Fibroblast of lung (primary cell): ENCODE results near the gene SUPT3H. TPM values are rescaled to one million over a fixed set of nuclear protein-coding genes. Genes with fewer than 3 reads are reported as not detected.

Experiments used
- DNase-seq, 2 donors: peaks; one replicate each; pipeline versions ENCODE4 v3.0.0 to v3.0.0-alpha.2; 2010; ENCODE audit warnings: low read depth in 2 of 2
- H2AFZ ChIP-seq: 2 replicates; pipeline ENCODE4 v1.5.1; 2012; ENCODE audit warnings: low read length, control low read depth, inconsistent platforms
- H3K27ac ChIP-seq: 2 replicates; pipeline ENCODE4 v1.5.1; 2011; ENCODE audit warnings: low read length, control low read depth; ENCODE audit not compliant: insufficient read depth
- H3K27me3 ChIP-seq: 2 replicates; pipeline ENCODE4 v1.5.1; 2011; ENCODE audit warnings: mild to moderate bottlenecking, low read length; ENCODE audit not compliant: control insufficient read depth, insufficient read depth
- H3K36me3 ChIP-seq: 2 replicates; pipeline ENCODE4 v1.5.1; 2011; ENCODE audit warnings: low read length; ENCODE audit not compliant: control insufficient read depth, insufficient read depth
- H3K4me1 ChIP-seq: 2 replicates; pipeline ENCODE4 v1.5.1; 2011; ENCODE audit warnings: low read length; ENCODE audit not compliant: control insufficient read depth, insufficient read depth; ENCODE audit errors: extremely low read depth
- H3K4me2 ChIP-seq: 2 replicates; pipeline ENCODE4 v1.5.1; 2011; ENCODE audit warnings: low read length, control low read depth; ENCODE audit not compliant: insufficient read depth; ENCODE audit errors: extremely low read depth
- H3K4me3 ChIP-seq, 4 experiments: fragments of 200-600 bp in 1 of 4; sonication (generic) in 1 of 4; replicated peaks in 1 of 4; 2 replicates each; pipeline ENCODE4 v1.5.1; 2011 to 2016; ENCODE audit warnings: low read length in 4 of 4, low read depth in 3 of 4, mild to moderate bottlenecking in 3 of 4, control low read depth in 2 of 4, inconsistent platforms in 1 of 4, mixed read lengths in 1 of 4; ENCODE audit not compliant: insufficient read depth in 1 of 4; ENCODE audit errors: control extremely low read depth in 1 of 4
- H3K79me2 ChIP-seq: 2 replicates; pipeline ENCODE4 v1.5.1; 2012; ENCODE audit warnings: mild to moderate bottlenecking, low read length, inconsistent platforms; ENCODE audit not compliant: control insufficient read depth, insufficient read depth
- H3K9ac ChIP-seq: 2 replicates; pipeline ENCODE4 v1.5.1; 2011; ENCODE audit warnings: mild to moderate bottlenecking, low read length, control low read depth; ENCODE audit not compliant: insufficient read depth
- H3K9me3 ChIP-seq: 2 replicates; pipeline ENCODE4 v1.5.1; 2012; ENCODE audit warnings: low read depth, low read length; ENCODE audit not compliant: control insufficient read depth, insufficient read depth
- H4K20me1 ChIP-seq: 2 replicates; pipeline ENCODE4 v1.5.1; 2011; ENCODE audit warnings: low read length; ENCODE audit not compliant: control insufficient read depth, insufficient read depth; ENCODE audit errors: extremely low read depth
- CTCF ChIP-seq, 2 donors: IDR thresholded peaks in 1 of 2; conservative IDR thresholded peaks in 1 of 2; 1 replicate in 1 of 2; 2 replicates in 1 of 2; pipeline ENCODE4 v1.5.1; 2011 to 2012; ENCODE audit warnings: low read length in 2 of 2, control low read depth in 1 of 2, inconsistent platforms in 1 of 2, low read depth in 1 of 2, mild to moderate bottlenecking in 1 of 2
- EZH2 ChIP-seq: IDR thresholded peaks from 2 replicates; pipeline ENCODE4 v1.5.1; 2012; ENCODE audit warnings: low read length, control low read depth, mild to moderate bottlenecking; ENCODE audit errors: missing control alignments
- polyA plus RNA-seq, 2 donors: library from polyadenylated mRNA; depleted of rRNA in 1 of 2; stranded (reverse) in 1 of 2; unstranded in 1 of 2; fragments of >200 nt; gene quantifications; 2 replicates each; pipeline ENCODE4 v1.2.1, GENCODE V29; 2011 to 2012; ENCODE audit warnings: missing spikeins in 1 of 2
- total RNA-seq: library from RNA; depleted of rRNA; stranded (reverse); fragments of >200 nt; gene quantifications from 2 replicates; pipeline ENCODE4 v1.2.1, GENCODE V29; 2014

SUPT3H gene
- total and polyA plus RNA-seq, 2 donors (not counting 1 experiment from before 2014, with no cell fraction given) = 8.3 to 8.5 TPM

DNA sequence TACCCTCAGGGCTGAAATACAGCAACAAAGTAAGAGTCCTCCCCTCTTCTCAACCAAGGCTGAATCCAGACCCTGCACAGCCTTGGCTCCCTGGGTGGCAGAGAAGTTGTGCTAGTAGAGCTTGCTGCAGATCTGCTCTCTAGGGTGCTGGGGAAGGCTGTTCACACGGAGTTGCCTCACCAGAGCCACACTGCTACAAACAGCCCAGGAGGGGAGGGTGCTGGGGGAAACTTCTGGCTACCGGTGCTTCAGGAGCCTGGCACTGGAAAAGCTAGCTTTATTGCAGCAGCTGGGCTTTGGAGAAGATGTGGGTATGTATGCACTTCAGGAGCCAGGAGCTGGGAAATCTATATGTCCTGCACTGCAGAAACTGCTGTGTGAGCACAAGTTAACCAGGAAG is 37.6 kb upstream of the SUPT3H start:
- Histone ChIP-seq H3K36me3 (no peaks in the 10 kb centered on the region), H3K4me3 (no peak overlapping the region), H3K27me3 (no peaks in the 10 kb centered on the region), H3K4me2 (no peak overlapping the region), H3K9ac (no peak overlapping the region), H3K9me3 (no peaks in the 10 kb centered on the region), H3K27ac (no peak overlapping the region), H3K79me2 (no peaks in the 10 kb centered on the region), H2AFZ (no peak overlapping the region), H4K20me1 (no peaks in the 10 kb centered on the region), H3K4me1 (peaks cover 3% of the 10 kb centered on the region)
- no peak for DNase-seq
- TF ChIP-seq CTCF (conservative IDR thresholded peaks at IDR 0.05 in 1 of 2, IDR thresholded peaks at IDR 0.05 in 1 of 2; ENCODE audit: low read depth in 1 of 2, low read length in 2 of 2) (no peak), EZH2 (no peak)

DNA sequence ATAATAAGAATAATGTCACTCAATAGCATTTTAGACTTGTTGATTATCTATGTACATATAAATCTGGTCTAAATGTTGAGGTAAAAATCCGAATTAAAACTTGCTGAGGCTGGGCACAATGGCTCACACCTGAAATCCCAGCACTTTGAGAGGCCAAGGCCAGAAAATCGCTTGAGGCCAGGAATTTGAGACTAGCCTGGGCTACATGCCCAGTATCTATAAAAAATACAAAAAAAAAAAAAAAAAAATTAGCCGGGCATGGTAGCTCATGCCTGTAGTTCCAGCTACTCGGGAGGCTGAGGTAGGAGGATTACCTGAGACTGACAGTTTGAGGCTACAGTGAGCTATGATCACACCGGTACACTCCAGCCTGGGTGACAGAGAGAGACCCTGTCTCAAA is 34.2 kb upstream of the SUPT3H start:
- Histone ChIP-seq H3K27ac (no peak overlapping the region), H4K20me1 (no peaks in the 10 kb centered on the region), H3K4me3 (no peak overlapping the region), H3K4me2 (no peak overlapping the region), H3K4me1 (no peaks in the 10 kb centered on the region), H3K79me2 (no peaks in the 10 kb centered on the region), H2AFZ (no peak overlapping the region), H3K9ac (no peak overlapping the region), H3K9me3 (no peaks in the 10 kb centered on the region), H3K36me3 (no peaks in the 10 kb centered on the region), H3K27me3 (no peaks in the 10 kb centered on the region)
- TF ChIP-seq CTCF (conservative IDR thresholded peaks at IDR 0.05 in 1 of 2, IDR thresholded peaks at IDR 0.05 in 1 of 2; ENCODE audit: low read depth in 1 of 2, low read length in 2 of 2) (no peak), EZH2 (no peak)
- no peak for DNase-seq

GRCh38 chr6:45400021-45400420 is 22.3 kb upstream of the SUPT3H start:
- Histone ChIP-seq H3K9me3 (no peaks in the 10 kb centered on the region), H3K36me3 (no peaks in the 10 kb centered on the region), H3K27ac (no peak overlapping the region), H3K4me1 (no peaks in the 10 kb centered on the region), H4K20me1 (no peaks in the 10 kb centered on the region), H2AFZ (no peak overlapping the region), H3K79me2 (no peaks in the 10 kb centered on the region), H3K4me3 (no peak overlapping the region), H3K27me3 (no peaks in the 10 kb centered on the region), H3K4me2 (no peak overlapping the region), H3K9ac (no peak overlapping the region)
- TF ChIP-seq EZH2 (no peak), CTCF (conservative IDR thresholded peaks at IDR 0.05 in 1 of 2, IDR thresholded peaks at IDR 0.05 in 1 of 2; ENCODE audit: low read depth in 1 of 2, low read length in 2 of 2) (no peak)
- DNase-seq = no peak
